HG03060 (cell line): ENCODE results near the gene KCNK16.

ENCODE experiments used
- ATAC-seq: cut with Tn5 transposase; IDR thresholded peaks from one replicate; pipeline ENCODE4 v1.9.1; 2021; ENCODE audit warnings: low read depth, moderate number of reproducible peaks; ENCODE audit not compliant: unreplicated experiment

KCNK16 gene

GRCh38 chr6:39322306-39322850 is at the start of gene KCNK16:
Gene KCNK16, minus strand, starts transcription at chr6:39322702. Its CDS starts 162 bp downstream, at chr6:39322540.
- ATAC-seq: no peak

- no peak for ATAC-seq
These were observed 47.9 kb upstream of the KCNK16 start for GRCh38 chr6:39370390-39370789.

GRCh38 chr6:39369987-39370386 is 47.5 kb upstream of the KCNK16 start:
- no peak for ATAC-seq

GRCh38 chr6:39367700-39368099 is 45.2 kb upstream of the KCNK16 start:
- no peak for ATAC-seq

GRCh38 chr6:39366931-39367618 is 44.6 kb upstream of the KCNK16 start:
- no peak for ATAC-seq

GRCh38 chr6:39365281-39366074 is 43.0 kb upstream of the KCNK16 start:
- no peak for ATAC-seq

GRCh38 chr6:39363280-39363679 is 40.8 kb upstream of the KCNK16 start:
- no peak for ATAC-seq

GRCh38 chr6:39362487-39362865 is 40.0 kb upstream of the KCNK16 start:
- ATAC-seq: no peak

- no peak for ATAC-seq
These were observed 39.4 kb upstream of the KCNK16 start for GRCh38 chr6:39361657-39362486.

GRCh38 chr6:39360378-39360777 is 37.9 kb upstream of the KCNK16 start:
- ATAC-seq: no peak

- no peak for ATAC-seq
These were observed 35.6 kb upstream of the KCNK16 start for GRCh38 chr6:39357998-39358686.

- ATAC-seq: no peak
These were observed 31.3 kb upstream of the KCNK16 start for GRCh38 chr6:39353698-39354315.

GRCh38 chr6:39350723-39351505 is 28.4 kb upstream of the KCNK16 start:
- ATAC-seq: no peak

GRCh38 chr6:39348740-39349139 is 26.2 kb upstream of the KCNK16 start:
- ATAC-seq: no peak

GRCh38 chr6:39347906-39348585 is 25.5 kb upstream of the KCNK16 start:
- peak; percentile 52 for ATAC-seq

GRCh38 chr6:39347206-39347605 is 24.7 kb upstream of the KCNK16 start:
- ATAC-seq: no peak

- ATAC-seq: no peak
These were observed 22.3 kb upstream of the KCNK16 start for GRCh38 chr6:39344821-39345280.

GRCh38 chr6:39343396-39343870 is 20.9 kb upstream of the KCNK16 start:
- no peak for ATAC-seq
